Suprapubic skin (tissue), 3 donors: Measurements from ENCODE around the gene PDE7B.

Experiments
- CTCF ChIP-seq, 2 donors: fragments of 200-600 bp in 1 of 2; fragments of 450-650 bp in 1 of 2; sonication (generic) in 1 of 2; IDR thresholded peaks; one replicate each; pipeline ENCODE4 v1.5.1; 2016 to 2019; ENCODE audit warnings: antibody characterized with exemption in 2 of 2, mild to moderate bottlenecking in 1 of 2, moderate library complexity in 1 of 2
- POLR2AphosphoS5 ChIP-seq, 3 donors: sonication (generic); formaldehyde crosslinking; IDR thresholded peaks; one replicate each; pipeline ENCODE4 v1.6.1; 2017; ENCODE audit warnings: antibody characterized with exemption in 3 of 3

GRCh38 chr6:135904666-135905065 is 53.2 kb downstream of the PDE7B start:
- TF ChIP-seq POLR2AphosphoS5 (IDR thresholded peaks at IDR 0.05) (no peak), CTCF (IDR thresholded peaks at IDR 0.05) (no peak)
